ACHN (cell line): ENCODE measurements around the gene DHX32.
"Not testable (repeated sequence)": the region's sequence is repeated elsewhere in the genome, so short reads cannot be mapped to it uniquely, and the experiment has no call there.

Source experiments
- DNase-seq: peaks from one replicate; pipeline ENCODE4 v3.0.0-alpha.2; 2015
- in situ Hi-C: cut with HindIII; loops from 2 replicates; pipeline ENCODE4 v1.10.0; 2017; ENCODE audit warnings: low sequenced_read_pairs, low pct_ligation_motif_present, low pct_unique_long_range_greater_than_20kb

Gene DHX32, protein sequence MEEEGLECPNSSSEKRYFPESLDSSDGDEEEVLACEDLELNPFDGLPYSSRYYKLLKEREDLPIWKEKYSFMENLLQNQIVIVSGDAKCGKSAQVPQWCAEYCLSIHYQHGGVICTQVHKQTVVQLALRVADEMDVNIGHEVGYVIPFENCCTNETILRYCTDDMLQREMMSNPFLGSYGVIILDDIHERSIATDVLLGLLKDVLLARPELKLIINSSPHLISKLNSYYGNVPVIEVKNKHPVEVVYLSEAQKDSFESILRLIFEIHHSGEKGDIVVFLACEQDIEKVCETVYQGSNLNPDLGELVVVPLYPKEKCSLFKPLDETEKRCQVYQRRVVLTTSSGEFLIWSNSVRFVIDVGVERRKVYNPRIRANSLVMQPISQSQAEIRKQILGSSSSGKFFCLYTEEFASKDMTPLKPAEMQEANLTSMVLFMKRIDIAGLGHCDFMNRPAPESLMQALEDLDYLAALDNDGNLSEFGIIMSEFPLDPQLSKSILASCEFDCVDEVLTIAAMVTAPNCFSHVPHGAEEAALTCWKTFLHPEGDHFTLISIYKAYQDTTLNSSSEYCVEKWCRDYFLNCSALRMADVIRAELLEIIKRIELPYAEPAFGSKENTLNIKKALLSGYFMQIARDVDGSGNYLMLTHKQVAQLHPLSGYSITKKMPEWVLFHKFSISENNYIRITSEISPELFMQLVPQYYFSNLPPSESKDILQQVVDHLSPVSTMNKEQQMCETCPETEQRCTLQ

GRCh38 chr10:125881192-125881591, at the start of gene DHX32:
TSS of gene DHX32 (minus strand) at chr10:125881292. CDS start at chr10:125880824, 468 bp downstream.
- in situ Hi-C loops, result no loop called here
- no peak for DNase-seq

GRCh38 chr10:125929618-125930017, 48.5 kb upstream of the DHX32 start:
- in situ Hi-C loops, result no loop called here
- no peak for DNase-seq

DNA sequence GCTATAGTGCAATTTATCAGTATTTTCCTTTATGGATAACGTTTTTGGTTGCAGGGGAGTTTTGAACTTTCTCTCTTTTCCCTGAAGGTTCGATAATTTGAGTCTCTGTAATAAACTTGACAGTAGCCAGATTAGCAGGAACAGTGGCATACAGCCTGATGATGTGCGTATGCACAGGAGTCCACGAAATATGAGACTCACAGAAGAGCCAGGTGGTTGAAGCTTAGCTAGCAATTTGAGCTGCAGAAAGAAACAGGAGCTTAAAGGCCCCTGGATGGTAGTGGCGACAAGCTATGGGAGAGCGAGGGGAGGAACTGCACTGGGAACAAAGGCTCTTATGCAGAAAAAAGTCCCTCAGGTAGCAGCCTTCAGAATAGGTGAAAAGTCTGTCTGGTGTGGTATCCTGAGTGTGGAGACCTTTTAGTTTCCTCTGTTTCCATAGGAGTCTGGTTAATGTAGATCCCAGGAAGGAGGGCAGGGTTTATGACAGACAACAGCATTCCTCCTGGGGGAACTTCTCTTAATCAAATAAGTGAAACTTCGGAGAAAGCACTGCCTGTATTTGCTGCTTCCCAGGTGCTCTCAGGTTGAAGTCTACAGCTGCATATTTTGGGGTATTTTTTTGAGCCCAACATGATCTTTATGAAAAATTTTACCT, 48.0 kb upstream of the DHX32 start:
- DNase-seq, result no peak
- in situ Hi-C loops, result no loop called here

DNA sequence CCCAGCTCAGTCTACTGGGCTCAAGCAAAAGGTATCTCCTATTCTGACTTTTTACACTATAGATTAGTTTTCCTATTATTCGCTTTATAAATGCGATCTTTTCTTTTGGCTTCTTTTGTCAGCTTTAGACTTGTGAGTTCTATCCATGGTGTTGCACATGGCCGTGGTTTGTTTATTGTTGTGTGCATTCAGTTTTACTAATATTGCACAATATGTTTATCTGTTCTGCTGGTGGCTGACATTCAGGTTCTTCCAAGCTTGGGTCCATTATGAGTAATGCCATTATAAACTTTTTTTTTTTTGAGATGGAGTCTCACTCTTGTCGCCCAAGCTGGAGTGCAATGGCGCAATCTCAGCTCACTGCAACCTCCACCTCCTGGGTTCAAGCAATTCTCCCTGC, 46.2 kb upstream of the DHX32 start:
- DNase-seq, in situ Hi-C loops: not testable (repeated sequence)

DNA sequence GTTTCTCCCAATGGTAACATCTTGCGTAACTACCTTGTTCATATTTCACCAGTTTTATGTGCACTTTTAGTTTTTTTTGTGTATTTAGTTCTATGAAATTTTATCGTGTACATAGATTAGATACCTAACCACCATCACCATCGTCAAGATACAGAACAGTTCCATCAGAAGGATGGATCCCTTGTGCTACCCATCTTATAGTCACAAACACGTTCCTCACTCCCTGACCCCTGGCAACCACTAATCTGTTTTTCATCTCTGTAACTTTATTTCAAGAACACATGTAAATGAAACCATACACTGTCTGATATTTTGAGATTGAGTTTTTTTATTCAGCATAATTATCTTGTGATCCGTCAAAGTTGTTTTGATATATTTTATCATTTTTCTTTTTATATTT, 45.2 kb upstream of the DHX32 start:
- in situ Hi-C loops, result no loop called here
- no peak for DNase-seq

DNA sequence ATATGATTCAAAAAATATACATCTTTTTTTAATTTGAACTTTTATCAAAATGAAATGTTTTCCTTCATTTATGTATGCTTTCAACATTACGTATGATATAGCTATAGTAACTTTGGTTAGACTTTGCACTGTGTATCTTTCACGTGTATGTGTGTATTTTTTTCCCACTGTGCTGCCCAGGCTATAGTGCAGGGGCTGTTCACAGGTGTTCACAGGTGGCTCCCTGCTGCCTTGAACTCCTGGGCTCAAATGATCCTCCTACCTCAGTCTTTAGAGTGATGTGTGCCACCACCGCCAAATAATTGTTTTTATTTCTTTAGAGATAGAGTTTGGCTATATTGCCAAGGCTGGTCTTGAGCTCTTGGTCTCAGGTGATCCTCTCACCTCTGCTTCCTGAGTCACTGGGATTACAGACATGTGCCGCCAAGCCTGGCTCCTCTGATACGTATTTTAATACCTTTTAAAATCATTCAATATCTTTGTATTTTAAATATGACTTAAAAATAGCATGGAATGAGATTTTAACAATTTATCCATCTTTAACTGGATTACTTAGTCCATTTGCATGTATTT, 44.3 kb upstream of the DHX32 start:
- in situ Hi-C loops, result no loop called here
- no peak for DNase-seq

DNA sequence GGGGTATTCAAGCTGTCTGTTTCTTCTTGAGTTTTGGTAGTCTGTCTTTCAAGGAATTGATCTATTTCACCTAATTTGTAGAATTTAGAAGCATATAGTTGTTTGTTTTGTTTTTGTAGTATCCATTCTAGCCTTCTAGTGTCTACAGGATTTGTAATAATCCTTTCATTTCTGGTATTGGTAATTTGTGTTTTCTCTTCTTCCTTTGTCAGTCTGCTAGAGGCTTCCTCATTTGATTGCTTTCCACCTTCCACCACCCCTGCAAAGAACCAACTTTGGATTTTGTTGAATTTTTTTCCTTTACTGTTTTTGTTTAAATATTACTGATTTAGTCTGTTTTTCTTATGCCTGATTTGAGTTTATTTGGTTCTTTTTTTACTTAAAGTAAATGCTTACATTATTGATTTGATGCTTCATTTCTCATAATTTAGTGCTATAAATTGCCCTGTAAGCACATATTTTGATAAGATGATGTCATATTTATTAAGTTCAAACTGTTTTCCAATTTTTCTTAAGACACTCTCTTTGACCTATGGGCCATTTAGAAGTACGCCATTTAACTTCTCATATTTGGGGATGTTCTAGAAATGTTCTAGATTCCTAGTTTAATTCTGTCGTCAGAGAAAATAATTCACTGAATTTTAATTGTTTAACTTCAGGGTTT, 40.7 kb upstream of the DHX32 start:
- in situ Hi-C loops, DNase-seq: not testable (repeated sequence)

DNA sequence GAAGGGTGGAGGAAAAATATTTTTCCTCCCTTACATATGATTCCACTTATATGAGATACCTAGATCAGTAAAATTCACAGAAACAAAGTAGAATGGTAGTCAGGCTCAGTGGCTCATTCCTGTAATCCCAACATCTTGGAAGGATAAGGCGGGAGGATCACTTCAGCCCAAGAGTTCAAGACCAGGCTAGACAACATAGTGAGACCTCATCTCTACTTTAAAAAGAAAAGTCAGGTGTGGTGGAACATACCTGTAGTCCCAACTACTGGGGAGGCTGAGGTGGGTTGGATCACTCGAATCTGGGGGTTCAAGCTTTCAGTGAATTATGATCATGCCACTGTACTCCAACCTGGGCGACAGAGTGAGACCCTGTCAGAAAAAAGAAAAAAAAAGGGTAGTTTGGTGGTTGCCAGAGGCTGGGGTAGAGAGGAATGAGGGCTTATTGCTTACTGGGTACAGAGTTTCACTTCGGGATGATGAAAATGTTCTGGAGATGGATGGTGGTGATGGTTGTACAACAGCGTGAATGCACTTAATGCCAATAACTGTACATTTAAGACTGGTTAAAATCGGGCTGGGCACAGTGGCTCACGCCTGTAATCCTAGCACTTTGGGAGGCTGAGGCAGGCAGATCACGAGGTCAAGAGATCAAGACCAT, 36.7 kb upstream of the DHX32 start:
- in situ Hi-C loops, DNase-seq: not testable (repeated sequence)

DNA sequence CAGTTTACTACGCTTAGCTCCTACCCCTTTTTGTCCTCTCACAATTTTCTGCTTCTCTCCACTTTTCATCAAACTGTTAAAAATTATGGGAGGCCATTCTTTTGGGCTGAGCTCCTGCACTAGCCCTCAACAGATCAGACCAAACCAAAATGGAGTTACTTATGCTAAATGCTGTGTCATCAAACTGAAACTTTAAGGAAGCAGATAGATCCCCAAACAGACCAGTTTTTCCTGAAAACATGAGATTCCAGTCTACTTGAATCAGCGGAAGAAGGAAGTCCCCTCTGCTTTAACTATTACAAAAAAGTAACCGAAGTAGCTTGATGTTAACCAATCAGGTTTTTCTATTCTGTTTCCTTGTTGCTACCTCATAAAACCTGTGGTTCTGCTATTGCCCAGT, 35.9 kb upstream of the DHX32 start:
- no peak for DNase-seq
- in situ Hi-C loops, result no loop called here

GRCh38 chr10:125913277-125913676, 32.2 kb upstream of the DHX32 start:
- DNase-seq, in situ Hi-C loops: not testable (repeated sequence)

- no peak for DNase-seq
- in situ Hi-C loops, result no loop called here
Measured at GRCh38 chr10:125911990-125912389, 30.9 kb upstream of the DHX32 start.

DNA sequence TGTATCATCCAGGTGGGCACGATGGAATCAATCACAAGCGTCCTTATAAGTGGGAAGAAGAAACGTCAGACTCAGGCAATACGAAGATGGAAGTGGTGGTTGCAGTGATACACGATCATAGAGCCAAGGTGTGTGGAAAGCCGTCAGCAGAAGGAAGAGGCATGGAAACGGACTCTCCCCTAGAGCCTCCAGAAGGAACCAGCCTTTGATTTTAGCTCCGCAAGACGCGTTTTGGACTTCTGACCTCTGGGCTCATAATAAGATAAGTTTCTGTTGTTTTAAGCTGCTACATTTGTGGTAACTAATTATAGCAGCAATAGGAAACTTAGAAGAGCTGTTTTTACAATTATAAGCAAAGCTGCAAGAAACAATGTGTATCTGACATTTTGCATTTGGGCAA, 30.1 kb upstream of the DHX32 start:
- no peak for DNase-seq
- in situ Hi-C loops, result no loop called here

DNA sequence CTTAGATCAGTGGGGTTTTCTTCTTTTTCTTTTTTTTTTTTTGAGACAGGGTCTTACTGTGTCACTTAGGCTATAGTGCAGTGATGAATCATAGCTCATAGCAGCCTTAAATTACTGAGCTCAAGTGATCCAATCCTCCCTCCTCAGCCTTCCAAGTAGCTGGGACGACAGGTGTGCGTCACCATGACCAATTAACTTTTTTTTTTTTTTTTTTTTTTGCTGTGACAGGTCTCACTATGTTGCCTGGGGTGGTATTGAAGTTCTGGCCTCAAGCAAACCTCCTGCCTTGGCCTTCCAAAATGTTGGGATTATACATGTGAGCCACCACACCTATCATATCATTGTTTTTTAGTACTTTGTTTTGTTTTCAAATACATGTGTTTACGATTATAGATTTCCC, 28.4 kb upstream of the DHX32 start:
- in situ Hi-C loops, DNase-seq: not testable (repeated sequence)

- in situ Hi-C loops, DNase-seq: not testable (repeated sequence)
Measured at GRCh38 chr10:125908813-125909212, 27.7 kb upstream of the DHX32 start.

GRCh38 chr10:125907598-125907997, 26.5 kb upstream of the DHX32 start:
- in situ Hi-C loops, DNase-seq: not testable (repeated sequence)

- DNase-seq, in situ Hi-C loops: not testable (repeated sequence)
Measured at GRCh38 chr10:125905069-125905994, 24.2 kb upstream of the DHX32 start.

GRCh38 chr10:125903135-125903640, 22.1 kb upstream of the DHX32 start:
- DNase-seq, in situ Hi-C loops: not testable (repeated sequence)
